ENCODE results near the gene NAA20.

The NAA20 gene, protein sequence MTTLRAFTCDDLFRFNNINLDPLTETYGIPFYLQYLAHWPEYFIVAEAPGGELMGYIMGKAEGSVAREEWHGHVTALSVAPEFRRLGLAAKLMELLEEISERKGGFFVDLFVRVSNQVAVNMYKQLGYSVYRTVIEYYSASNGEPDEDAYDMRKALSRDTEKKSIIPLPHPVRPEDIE

GRCh38 chr20:20017001-20017843 lies at the start of gene NAA20:
Gene NAA20 (plus strand): TSS chr20:20017362. CDS start chr20:20017397, 35 bp downstream.
- DNase-seq = peak; percentile 94

GRCh38 chr20:19967445-19967844 lies 49.7 kb upstream of the NAA20 start:
- DNase-seq = no peak

GRCh38 chr20:19968028-19968427 lies 49.1 kb upstream of the NAA20 start:
- DNase-seq = no peak

DNA sequence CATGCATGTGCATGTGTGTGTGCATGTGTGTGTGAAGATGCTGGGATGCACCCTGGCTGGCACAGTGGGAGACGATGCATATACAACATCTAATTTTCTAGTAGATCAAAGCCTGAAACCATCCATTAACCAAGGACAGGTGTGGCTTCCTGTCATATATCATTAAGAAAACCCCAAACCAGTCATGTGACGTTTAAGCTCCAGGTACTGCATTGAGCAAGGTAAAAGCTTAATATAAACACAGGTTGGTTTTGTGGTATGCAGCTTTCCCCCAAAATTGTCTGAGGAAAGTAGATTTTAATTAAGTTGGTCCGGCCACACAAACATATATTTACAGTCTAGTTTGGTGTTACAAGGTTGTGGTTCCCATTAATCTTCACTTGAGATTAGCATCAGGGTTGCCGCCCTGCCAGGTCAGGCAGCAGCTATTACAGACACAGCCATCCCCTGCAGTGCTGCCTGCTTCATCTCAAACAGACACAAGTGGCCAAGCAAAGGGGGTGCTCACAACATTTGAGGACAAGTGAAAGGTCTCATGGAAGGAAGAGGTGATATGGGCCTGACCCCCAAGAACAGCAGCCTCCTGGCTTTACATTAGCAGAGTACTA lies 48.6 kb upstream of the NAA20 start:
- DNase-seq = no peak

DNA sequence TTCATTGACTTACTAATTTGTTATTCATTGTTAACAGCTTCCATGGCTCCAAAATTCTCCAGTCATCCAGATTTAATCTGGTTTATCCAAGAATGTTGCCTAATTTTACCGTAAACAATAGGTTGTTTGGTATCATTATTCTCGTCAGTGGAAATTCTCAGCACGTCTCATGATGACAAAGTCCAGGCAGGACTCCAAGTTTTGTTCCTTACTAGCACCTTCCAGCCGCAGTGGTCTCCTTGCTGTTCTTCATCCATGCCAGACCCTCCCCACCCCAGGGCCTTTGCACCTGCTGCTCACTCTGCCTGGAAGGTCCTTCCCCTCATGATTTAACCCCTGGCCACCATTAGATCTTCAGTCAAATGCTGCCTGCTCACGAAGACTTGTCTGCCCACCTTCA lies 48.1 kb upstream of the NAA20 start:
- no peak for DNase-seq

DNA sequence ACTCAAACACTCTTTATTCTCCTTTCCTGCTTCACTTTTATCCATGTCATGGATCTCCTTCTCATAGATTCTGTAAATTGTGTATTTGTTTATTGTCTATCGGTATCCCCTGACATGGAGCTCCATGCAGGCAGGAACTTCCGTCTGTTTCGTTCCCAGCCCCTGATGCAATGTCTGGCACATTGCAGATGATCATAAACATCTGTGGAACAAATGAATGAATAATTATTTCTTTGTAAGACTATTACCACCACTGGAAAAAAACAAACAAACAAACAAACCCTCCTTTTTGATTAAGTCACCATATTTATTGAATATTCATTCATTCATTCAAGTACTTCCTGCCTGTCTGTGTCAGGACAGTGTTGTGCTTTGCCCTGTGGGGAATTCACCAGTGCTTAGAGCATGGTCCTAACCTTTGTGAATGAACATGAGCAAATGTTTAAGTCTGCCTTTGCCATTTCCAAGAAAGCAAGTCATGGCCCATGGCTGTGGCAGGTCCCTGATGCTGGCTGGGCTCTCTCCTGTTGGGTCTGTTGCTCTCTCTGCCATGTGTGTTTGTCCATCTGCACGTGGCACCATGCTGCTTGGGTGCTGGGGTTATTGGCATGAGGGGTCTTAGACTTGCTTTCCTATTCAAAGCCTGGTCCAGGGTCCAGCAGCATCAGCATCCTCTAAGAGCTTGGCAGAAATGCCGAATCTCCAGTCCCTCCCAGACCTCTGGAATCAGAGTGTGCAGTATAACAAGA lies 47.5 kb upstream of the NAA20 start:
- no peak for DNase-seq

DNA sequence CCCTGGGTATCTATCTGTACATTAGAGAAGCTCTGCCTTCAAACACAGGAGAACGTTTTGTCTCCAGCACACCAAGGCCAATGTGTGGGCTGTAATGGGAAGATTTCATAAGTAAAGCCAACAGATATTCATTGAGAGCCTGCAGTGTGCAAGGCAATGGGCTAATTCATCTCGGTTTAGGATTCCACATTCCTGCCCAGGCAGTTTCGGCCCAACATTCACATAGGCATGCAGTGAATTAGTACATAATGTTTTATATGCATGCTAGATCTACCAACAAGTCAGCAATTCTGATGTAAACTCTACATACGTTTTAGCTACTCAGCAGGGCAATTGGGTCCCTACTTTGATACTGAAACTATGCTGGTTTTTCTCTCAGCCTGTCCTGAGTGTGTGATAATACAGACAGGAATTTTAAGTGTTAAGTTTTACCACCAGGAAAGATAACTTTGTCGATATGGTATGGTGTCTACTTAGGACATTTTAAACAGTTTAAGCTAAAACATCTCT lies 46.9 kb upstream of the NAA20 start:
- DNase-seq = no peak

DNA sequence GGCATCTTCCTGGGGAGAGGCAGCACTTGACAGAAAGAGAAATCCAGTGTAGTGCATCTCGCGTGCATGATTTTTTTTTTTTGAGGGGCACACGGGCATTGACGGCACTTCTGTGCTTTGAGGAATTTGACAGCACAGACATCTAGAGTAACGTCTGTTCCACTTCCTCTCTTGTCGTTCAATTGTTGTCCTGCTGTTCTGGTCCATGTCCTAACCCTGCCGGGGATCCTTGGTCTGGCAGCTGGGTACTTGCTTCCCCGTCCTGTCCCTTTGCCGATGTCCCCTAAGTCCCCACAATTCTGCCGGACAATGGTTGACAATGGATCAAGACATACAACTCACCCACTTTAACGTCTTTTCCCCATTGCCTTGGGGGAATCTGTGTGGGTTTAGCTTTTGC lies 46.0 kb upstream of the NAA20 start:
- no peak for DNase-seq

DNA sequence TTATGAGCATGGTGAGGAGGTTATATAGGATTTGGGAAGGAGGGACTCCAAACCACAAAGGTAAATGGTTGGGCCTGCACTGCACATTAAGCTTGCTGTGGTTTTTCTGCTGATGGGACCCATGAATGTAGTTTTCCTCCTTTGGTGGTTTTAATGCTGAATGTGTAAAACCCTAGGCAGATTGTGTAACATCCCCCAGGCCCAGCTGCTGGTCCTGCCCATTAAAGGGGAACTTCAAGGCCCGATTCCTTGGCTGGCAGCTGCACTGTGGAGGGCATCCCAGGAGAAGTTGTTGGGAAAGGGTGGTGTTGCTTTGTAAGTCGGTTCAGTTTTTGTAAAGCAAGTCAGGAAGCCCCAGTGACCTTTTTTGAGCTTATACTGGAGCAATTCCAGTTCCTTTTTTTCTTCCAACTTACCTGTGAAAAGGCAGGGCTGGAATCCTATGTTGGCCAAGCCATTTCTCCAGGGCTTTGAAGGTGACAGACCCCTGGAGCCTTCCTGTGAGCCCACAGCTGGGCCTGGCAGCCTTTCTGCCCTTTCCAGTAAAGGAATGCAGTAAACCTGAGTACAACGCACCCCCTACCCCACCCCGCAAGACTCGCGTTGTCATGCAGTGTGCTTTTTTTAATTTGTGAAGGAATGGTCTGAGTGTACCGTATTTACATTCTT lies 43.1 kb upstream of the NAA20 start:
- peak; percentile 17 for DNase-seq

DNA sequence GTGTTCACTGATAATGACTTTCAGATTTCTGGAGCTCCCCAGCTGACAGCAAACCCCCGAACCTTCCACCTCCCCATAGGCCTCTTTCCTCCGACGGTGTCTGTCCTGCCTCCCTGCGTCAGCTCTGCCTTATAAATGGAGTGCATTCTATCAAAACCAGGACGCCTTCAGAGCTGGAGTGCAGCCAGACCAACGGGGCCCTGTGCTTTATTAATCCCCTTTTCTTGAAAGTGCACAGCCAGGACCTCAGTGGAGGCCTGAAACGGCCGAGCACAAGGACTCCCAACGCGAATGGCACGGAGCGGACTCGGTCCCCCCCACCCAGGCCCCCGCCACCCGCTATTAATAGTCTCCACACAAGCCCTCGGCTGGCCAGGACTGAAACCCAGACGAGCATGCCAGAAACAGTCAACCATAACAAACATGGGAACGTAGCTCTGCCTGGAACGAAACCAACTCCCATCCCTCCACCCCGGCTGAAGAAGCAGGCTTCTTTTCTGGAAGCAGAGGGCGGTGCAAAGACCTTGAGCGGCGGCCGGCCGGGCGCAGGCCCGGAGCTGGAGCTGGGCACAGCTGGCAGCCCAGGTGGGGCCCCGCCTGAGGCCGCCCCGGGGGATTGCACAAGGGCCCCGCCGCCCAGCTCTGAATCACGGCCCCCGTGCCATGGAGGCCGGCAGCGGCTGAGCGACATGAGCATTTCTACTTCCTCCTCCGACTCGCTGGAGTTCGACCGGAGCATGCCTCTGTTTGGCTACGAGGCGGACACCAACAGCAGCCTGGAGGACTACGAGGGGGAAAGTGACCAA lies 42.3 kb upstream of the NAA20 start:
- peak; percentile 81 for DNase-seq

- no peak for DNase-seq
These were observed 41.7 kb upstream of the NAA20 start for GRCh38 chr20:19975436-19975799.

- peak; percentile 44 for DNase-seq
These were observed 41.3 kb upstream of the NAA20 start for GRCh38 chr20:19975901-19976300.

DNA sequence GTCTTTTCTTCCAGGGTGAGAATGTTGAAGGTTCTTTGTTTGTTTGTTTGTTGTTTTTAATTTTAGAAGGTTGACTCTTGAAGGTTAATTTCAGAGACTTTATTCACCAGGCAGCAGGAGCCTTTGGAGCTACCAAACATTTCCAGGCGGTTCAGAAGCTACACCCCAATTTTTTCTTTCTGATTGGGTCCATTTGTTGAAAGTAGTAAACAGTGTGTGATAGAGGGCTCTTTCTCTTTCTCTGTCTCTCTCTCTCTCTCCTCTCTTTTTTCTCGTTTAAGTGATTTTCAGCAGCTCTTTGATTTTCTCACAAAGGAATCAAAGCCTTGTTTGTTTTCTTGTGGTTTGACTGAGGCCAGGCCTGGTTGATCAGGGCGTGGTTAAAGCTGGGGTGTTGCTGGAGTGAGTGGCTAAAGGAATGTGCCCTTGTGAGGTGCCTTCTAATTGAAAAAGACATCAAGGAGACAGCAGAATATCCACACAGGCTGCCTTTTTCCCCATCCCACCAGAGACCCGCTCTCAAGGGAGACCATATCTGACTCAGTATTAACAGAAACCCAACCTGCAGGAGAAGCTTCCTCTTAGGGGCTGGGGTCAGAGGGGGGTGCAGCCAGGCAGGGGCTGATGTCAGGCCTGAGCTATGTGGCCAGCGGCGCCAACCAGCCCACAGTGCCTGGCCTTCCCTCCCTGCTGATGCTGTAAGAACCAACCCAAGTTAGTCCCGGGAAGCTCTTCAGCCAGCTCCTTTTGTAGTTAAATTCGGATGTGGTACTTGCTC lies 40.4 kb upstream of the NAA20 start:
- peak; percentile 60 for DNase-seq

GRCh38 chr20:19977373-19977770 lies 39.8 kb upstream of the NAA20 start:
- DNase-seq = no peak

DNA sequence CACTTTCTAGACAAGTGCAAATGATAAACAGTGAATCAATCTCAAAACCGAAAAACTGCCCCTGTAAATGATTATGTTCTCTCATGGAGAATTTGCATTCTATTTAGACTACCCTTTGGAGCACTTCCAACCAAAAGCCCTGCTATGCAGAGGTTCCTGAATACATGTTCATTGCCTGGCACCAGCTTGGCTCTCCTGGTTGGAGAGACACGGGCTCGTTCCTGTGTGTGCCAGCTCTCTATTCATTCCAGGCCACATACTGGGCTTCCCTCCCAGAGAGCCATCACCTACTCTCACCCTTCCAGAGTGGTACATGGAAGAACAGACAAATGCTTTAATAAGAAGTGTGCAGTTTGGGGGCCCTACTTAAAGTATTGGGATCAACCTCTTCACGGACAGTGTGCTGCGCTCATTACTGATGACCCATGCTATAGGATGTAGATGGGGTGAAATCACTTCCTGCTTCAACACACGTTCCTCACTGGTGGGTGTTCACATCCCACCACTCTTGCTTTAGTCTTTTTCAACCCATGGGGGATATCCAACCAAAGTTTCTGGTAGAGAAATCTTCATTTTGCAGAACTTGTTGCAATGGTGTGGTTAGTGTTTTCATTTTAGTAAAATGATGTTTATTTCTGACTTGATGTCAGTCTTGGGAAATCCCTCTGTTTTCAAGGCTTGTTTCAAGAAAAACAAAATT lies 38.5 kb upstream of the NAA20 start:
- no peak for DNase-seq

GRCh38 chr20:19981031-19981451 lies 36.1 kb upstream of the NAA20 start:
- DNase-seq = peak; percentile 35

- DNase-seq = no peak
These were observed 30.7 kb upstream of the NAA20 start for GRCh38 chr20:19986419-19986818.

- DNase-seq = no peak
These were observed 30.1 kb upstream of the NAA20 start for GRCh38 chr20:19987046-19987445.

- DNase-seq = peak; percentile 82
These were observed 26.3 kb upstream of the NAA20 start for GRCh38 chr20:19990850-19991249.

DNA sequence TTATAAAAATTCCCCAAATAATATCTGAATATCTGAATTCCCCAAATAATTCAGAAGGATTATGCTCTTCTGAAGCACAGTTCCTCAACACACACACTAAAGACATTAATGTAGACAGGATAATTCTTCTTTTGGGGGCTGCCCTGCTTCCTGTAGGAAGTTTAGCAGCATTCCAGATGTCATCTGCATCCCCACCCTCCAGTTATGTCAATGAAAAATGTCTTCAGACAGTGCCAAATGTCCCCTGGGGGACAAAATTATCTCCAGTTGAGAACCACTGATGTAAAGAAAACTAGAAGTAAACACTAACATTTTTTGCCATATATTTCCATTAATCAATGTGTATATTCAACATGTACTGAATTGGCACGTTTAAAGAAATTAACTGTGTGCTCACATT lies 25.9 kb upstream of the NAA20 start:
- no peak for DNase-seq
